OCI-LY1 (cell line): ENCODE measurements around the gene ANKRD60.

ENCODE experiments used
- H2AFZ ChIP-seq: fragments of 200-600 bp; sonication (generic), shearing (Covaris generic); 2 replicates; pipeline ENCODE4 v1.6.0; 2014; ENCODE audit warnings: antibody characterized with exemption, mild to moderate bottlenecking, low read length
- H3F3A ChIP-seq: fragments of 200-600 bp; sonication (generic), shearing (Covaris generic); 2 replicates; pipeline ENCODE4 v1.6.0; 2014; ENCODE audit warnings: mild to moderate bottlenecking, antibody characterized with exemption, low read length, moderate library complexity; ENCODE audit not compliant: insufficient read depth
- H3K27ac ChIP-seq: fragments of 200-600 bp; sonication (generic); 2 replicates; pipeline ENCODE4 v1.5.1; 2014; ENCODE audit warnings: low read length, mixed run types, mild to moderate bottlenecking, low read depth; ENCODE audit not compliant: poor library complexity, severe bottlenecking
- H3K27me3 ChIP-seq: fragments of 200-600 bp; sonication (generic); 2 replicates; pipeline ENCODE4 v1.6.0; 2014; ENCODE audit warnings: antibody characterized with exemption, mild to moderate bottlenecking, low read length, moderate library complexity; ENCODE audit not compliant: insufficient read depth
- H3K36me3 ChIP-seq: fragments of 200-600 bp; sonication (generic); 2 replicates; pipeline ENCODE4 v1.6.1; 2014; ENCODE audit warnings: mild to moderate bottlenecking, antibody characterized with exemption, low read length, moderate library complexity, mixed read lengths; ENCODE audit not compliant: insufficient read depth
- H3K4me1 ChIP-seq: fragments of 200-600 bp; sonication (generic); 2 replicates; pipeline ENCODE4 v1.5.1; 2014; ENCODE audit warnings: mild to moderate bottlenecking, low read length, moderate library complexity; ENCODE audit not compliant: insufficient read depth, severe bottlenecking
- H3K4me2 ChIP-seq: fragments of 200-600 bp; sonication (generic), shearing (Covaris generic); 2 replicates; pipeline ENCODE4 v1.6.1; 2014; ENCODE audit warnings: low read length
- H3K4me3 ChIP-seq: fragments of 200-600 bp; sonication (generic); 2 replicates; pipeline ENCODE4 v1.5.1; 2014; ENCODE audit warnings: low read length, low read depth, mild to moderate bottlenecking, mixed read lengths; ENCODE audit not compliant: poor library complexity, severe bottlenecking
- H3K79me2 ChIP-seq: fragments of 200-600 bp; shearing (Covaris generic); 2 replicates; pipeline ENCODE4 v1.6.1; 2016; ENCODE audit warnings: mixed run types, low read length, mixed read lengths; ENCODE audit not compliant: insufficient read depth
- H3K9ac ChIP-seq: fragments of 200-600 bp; sonication (generic), shearing (Covaris generic); 2 replicates; pipeline ENCODE4 v1.6.1; 2014; ENCODE audit warnings: mild to moderate bottlenecking, low read length, mixed read lengths
- H3K9me2 ChIP-seq: fragments of 200-600 bp; sonication (generic), shearing (Covaris generic); 2 replicates; pipeline ENCODE4 v1.6.1; 2014; ENCODE audit warnings: low read depth, mild to moderate bottlenecking, low read length, mixed read lengths
- H3K9me3 ChIP-seq: fragments of 200-600 bp; shearing (Covaris generic); 2 replicates; pipeline ENCODE4 v1.6.1; 2014; ENCODE audit warnings: low read length, mixed read lengths
- H4K20me1 ChIP-seq: fragments of 200-600 bp; sonication (generic), shearing (Covaris generic); 2 replicates; pipeline ENCODE4 v1.6.0; 2016; ENCODE audit warnings: mild to moderate bottlenecking, low read length; ENCODE audit not compliant: insufficient read depth
- CTCF ChIP-seq: fragments of 200-600 bp; sonication (generic), shearing (Covaris generic); IDR thresholded peaks from 2 replicates; pipeline ENCODE4 v1.5.1; 2017; ENCODE audit warnings: mild to moderate bottlenecking, antibody characterized with exemption, low read length, moderate library complexity, mixed read lengths
- EZH2 ChIP-seq: fragments of 200-600 bp; sonication (generic), shearing (Covaris generic); IDR thresholded peaks from 2 replicates; pipeline ENCODE4 v1.8.0; 2017; ENCODE audit warnings: borderline replicate concordance, mixed run types, mild to moderate bottlenecking, antibody characterized with exemption, low read length, moderate library complexity, mixed read lengths

The ANKRD60 gene

GRCh38 chr20:58274384-58274783 is 45.9 kb upstream of the ANKRD60 start:
- no peak overlapping the region for H3K4me3 ChIP-seq
- no peaks in the 10 kb centered on the region; the same call in none of the 2 replicates for H3K36me3 ChIP-seq
- H3K9me2 ChIP-seq, result no peaks in the 10 kb centered on the region
- no peak overlapping the region for H3K27ac ChIP-seq
- no peaks in the 10 kb centered on the region for H3K27me3 ChIP-seq
- no peak overlapping the region for H2AFZ ChIP-seq
- no peaks in the 10 kb centered on the region for H3K4me1 ChIP-seq
- no peak overlapping the region for H3K9ac ChIP-seq
- TF ChIP-seq CTCF (no peak), EZH2 (no peak)
- no peaks in the 10 kb centered on the region for H4K20me1 ChIP-seq
- no peaks in the 10 kb centered on the region for H3F3A ChIP-seq
- peaks cover 3% of the 10 kb centered on the region; the same call in 1 of the 2 replicates for H3K9me3 ChIP-seq
- H3K4me2 ChIP-seq, result no peak overlapping the region
- no peaks in the 10 kb centered on the region; the same call in 1 of the 2 replicates for H3K79me2 ChIP-seq

GRCh38 chr20:58271606-58272351 is 43.3 kb upstream of the ANKRD60 start:
- TF ChIP-seq CTCF, result no peak
- TF ChIP-seq EZH2, result no peak
- Histone ChIP-seq H3K27me3 (no peaks in the 10 kb centered on the region), H3K36me3 (peaks cover 15% of the 10 kb centered on the region), H3K9me2 (no peaks in the 10 kb centered on the region), H3K27ac (no peak overlapping the region), H2AFZ (no peak overlapping the region), H3K4me2 (no peak overlapping the region), H3K4me1 (no peaks in the 10 kb centered on the region), H3K9ac (no peak overlapping the region), H3F3A (no peaks in the 10 kb centered on the region), H3K9me3 (peaks cover 3% of the 10 kb centered on the region; the same call in 1 of the 2 replicates), H3K4me3 (no peak overlapping the region), H3K79me2 (no peaks in the 10 kb centered on the region; the same call in 1 of the 2 replicates), H4K20me1 (no peaks in the 10 kb centered on the region)

- no peak overlapping the region for H3K4me3 ChIP-seq
- no peaks in the 10 kb centered on the region for H3K9me3 ChIP-seq
- H2AFZ ChIP-seq, result no peak overlapping the region
- H3K9me2 ChIP-seq, result no peaks in the 10 kb centered on the region
- no peaks in the 10 kb centered on the region for H4K20me1 ChIP-seq
- H3K36me3 ChIP-seq, result peaks cover 15% of the 10 kb centered on the region
- no peaks in the 10 kb centered on the region for H3K4me1 ChIP-seq
- no peaks in the 10 kb centered on the region; the same call in 1 of the 2 replicates for H3K79me2 ChIP-seq
- TF ChIP-seq EZH2 (no peak), CTCF (no peak)
- H3K4me2 ChIP-seq, result no peak overlapping the region
- no peak overlapping the region for H3K9ac ChIP-seq
- H3K27me3 ChIP-seq, result no peaks in the 10 kb centered on the region
- no peak overlapping the region for H3K27ac ChIP-seq
- H3F3A ChIP-seq, result no peaks in the 10 kb centered on the region
Observed at GRCh38 chr20:58268936-58269619, 40.6 kb upstream of the ANKRD60 start.
